Measurements from ENCODE around the gene TMEM243. TPM values are rescaled to one million over a fixed set of nuclear protein-coding genes. Genes with fewer than 3 reads are reported as not detected.

The TMEM243 gene
- total RNA-seq, 1 donor: 35.8 TPM

DNA sequence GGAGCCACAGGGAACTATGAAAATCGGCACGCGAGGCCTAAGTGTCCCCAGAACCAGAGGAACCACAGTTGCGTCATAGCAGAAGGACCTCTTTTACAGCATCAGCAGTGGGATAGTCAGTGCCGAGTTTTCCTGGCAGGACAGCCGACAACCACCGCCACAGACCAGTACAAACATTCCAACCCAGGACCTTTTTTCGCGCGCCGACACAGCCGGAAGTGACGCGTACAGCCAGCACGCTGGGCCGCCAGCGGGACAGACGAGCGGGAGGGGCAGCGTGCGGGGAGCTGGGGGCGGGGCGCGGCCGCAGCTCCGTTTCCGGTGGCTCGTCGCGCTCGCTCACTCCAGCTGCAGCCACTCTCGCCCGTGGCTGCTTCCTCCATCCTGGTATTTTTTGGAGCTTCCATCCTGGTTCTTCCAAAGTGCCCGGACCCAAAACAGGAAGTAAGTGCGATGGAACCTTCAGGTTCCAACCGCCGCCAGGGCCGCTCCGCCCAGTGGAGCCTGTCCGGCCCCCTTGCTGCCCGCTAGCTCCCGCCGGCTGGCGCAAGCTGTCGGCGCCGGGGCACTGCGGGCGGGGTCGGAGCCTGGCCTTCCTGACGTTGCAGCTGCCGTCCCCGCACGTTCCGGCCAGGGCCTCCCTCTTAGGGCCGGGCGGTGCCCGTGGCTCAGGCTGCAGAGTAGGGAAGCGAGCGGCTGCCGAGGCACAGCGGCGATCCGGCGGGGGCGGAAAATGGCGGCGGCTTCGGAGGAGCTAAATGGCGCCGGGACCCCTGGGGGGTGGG lies 67.2 kb downstream of the TMEM243 start, which contains the start of gene DMTF1:
Gene DMTF1, plus strand, starts transcription at position 342 of the 785 bp plus-strand sequence. CDS start 12,489 bp downstream, outside the sequence.
- peak within 1 kb of the TSS; percentile 92 for H3K4me3 ChIP-seq (ENCODE audit: low read depth, low read length)
- DNase-seq (ENCODE audit: low read depth): peak; percentile 96
- TF ChIP-seq CTCF (IDR thresholded peaks at IDR 0.05; ENCODE audit: insufficient read depth, low read depth, low read length): no peak

DNA sequence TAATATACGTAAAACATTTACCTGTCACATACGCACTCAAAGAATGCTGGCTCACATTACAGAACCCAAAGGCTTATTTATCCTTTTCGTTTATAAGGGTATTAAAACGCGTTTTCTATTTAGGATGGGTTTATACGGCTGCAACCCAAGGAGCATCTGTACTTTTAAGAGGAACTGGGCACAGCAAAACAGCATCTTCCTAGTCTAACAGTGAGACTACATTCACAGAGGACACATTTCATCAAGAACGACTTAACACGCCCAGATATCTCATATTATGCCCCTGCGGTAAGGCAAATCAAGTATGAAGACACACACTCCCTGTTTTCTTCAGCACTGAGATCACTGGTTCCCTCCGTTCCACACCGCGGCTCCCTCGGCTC lies 67.8 kb downstream of the TMEM243 start:
- peak overlapping the region; percentile 92 for H3K4me3 ChIP-seq (ENCODE audit: low read depth, low read length)
- DNase-seq (ENCODE audit: low read depth): no peak
- no peak for TF ChIP-seq CTCF (IDR thresholded peaks at IDR 0.05; ENCODE audit: insufficient read depth, low read depth, low read length)

GRCh38 chr7:87151002-87151728 lies 68.4 kb downstream of the TMEM243 start:
- H3K4me3 ChIP-seq (ENCODE audit: low read depth, low read length): peak overlapping the region; percentile 92
- DNase-seq (ENCODE audit: low read depth): no peak
- no peak for TF ChIP-seq CTCF (IDR thresholded peaks at IDR 0.05; ENCODE audit: insufficient read depth, low read depth, low read length)

DNA sequence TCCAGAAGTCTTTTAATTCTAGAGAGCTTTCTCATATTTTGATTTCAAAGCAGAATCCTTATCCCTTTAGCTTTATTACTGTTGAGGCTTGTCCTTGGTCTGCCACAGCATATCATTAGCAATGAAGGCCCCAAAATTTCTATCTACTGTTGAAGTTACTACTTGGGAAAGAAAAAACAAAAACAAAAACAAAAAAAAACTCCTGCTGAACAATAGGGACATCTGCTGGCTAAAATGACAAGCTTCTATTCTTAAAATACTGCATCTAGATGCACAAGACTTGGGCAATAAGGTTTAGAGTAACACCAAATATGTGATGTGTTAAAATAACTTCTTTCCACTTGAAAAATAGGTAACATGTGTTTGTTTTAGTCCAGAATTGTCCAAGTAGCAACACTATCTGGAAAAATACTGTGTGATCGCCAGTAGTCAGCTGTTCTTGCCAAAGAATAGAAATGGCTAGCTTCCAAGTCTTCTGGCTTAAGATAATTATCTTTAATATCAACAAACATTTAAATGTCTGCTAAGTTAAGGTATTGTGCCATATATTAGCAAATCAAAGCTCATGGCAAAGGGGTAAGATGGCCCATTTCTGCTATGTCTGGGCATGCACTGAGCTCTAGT lies 71.1 kb downstream of the TMEM243 start:
- TF ChIP-seq CTCF (IDR thresholded peaks at IDR 0.05; ENCODE audit: insufficient read depth, low read depth, low read length): peak; percentile 58
- DNase-seq (ENCODE audit: low read depth): peak; percentile 66
- no peak overlapping the region for H3K4me3 ChIP-seq (ENCODE audit: low read depth, low read length)

- no peak for TF ChIP-seq CTCF (IDR thresholded peaks at IDR 0.05; ENCODE audit: insufficient read depth, low read depth, low read length)
- no peak for DNase-seq (ENCODE audit: low read depth)
- no peak overlapping the region for H3K4me3 ChIP-seq (ENCODE audit: low read depth, low read length)
These were observed 72.0 kb downstream of the TMEM243 start for GRCh38 chr7:87147500-87147899.

DNA sequence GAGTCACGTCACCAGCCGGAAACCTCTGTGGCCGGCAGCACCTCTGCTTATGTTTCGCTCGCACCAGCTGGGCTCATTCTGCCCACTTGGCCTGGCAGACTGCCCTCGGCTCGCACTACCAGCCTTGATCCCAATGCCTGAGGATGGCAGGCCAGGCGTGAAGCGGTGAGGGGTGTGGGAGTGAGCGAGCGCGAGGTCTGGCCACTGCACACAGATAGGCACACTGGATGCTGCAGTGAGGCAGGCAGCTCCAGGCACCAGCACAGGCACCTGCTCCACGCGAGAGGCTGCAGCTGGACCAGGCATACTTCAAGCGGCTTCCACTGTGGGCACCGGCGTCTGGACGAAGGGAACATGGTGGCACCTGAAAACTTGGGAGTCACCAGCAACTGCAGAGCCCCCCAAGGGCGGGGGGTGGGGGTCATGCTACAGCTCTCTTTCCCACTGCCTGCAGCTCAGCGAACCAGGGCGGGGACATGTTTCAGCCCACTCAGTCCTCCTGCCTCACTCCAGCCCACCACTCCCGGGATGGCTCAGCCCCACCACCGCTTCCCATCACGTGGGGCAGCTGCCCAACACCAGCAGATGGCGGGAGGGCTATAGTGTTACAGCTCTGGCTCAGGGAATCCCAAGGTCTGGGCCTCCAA lies 72.7 kb downstream of the TMEM243 start:
- TF ChIP-seq CTCF (IDR thresholded peaks at IDR 0.05; ENCODE audit: insufficient read depth, low read depth, low read length): no peak
- H3K4me3 ChIP-seq (ENCODE audit: low read depth, low read length): no peak overlapping the region
- no peak for DNase-seq (ENCODE audit: low read depth)
